ENCODE data around the gene DGKQ.

DGKQ gene

DNA sequence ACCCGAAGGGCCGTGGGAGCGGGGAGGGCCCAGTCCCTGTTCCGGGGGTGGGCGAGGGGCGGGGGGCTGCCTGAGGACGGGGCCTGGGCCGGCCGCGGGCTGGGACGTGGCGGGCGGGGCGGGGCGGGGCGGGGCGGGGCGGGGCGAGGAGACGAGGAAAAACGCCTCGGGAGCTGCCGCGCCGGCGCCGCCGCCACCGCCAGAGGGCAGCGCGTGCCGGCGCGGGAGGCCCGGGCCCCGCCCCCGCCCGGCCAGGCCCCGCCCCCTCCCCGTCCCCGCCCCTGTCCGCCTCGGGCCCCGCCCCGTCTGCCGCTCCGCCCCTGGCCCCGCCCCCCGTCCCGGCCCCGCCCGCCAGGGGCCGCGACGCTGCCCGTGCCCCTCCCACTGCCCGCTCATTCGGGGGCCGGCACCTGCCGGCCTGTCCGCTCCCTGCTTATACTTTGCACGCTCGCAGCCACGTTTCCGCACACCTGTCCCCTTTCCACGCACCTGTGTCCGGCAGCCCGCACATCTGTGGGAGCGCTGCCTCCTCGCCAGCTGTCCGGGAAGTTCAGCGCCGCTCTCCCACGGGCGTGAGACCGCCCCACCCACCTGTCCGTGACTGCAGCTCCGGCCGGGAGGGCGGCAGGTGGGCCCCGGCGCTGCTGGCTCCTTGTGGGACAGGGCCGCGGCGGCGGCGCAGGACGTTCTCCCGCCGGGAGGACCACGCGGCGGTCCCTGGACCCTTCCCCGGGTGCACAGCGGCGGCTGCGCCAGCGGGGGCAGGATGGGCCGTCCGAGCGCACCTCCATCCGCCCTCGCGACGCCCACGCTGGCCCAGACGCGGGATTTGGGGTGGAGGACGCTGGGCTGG, 36.4 kb upstream of the DGKQ start:
- Histone ChIP-seq H4K20me1 (ENCODE audit: insufficient read depth, low read length) (no peaks in the 10 kb centered on the region), H2AFZ (ENCODE audit: low read depth, low read length) (peak overlapping the region; percentile 58; the same call in 1 of the 2 replicates), H3K27me3 (ENCODE audit: low read depth, low read length) (peaks cover 22% of the 10 kb centered on the region), H3K4me1 (ENCODE audit: low read length) (0 out of 2 replicates have a peak, but pooled peaks cover 4% of the 10 kb centered on the region), H3K9me3 (ENCODE audit: insufficient read depth, low read length) (no peaks in the 10 kb centered on the region), H3K4me3 (ENCODE audit: low read length) (peak overlapping the region; percentile 72), H3K36me3 (replicated peaks; ENCODE audit: low read depth, low read length) (no peaks in the 10 kb centered on the region), H3K4me2 (ENCODE audit: low read length) (peak overlapping the region; percentile 87), H3K27ac (ENCODE audit: low read length) (no peak overlapping the region), H3K9ac (ENCODE audit: low read length) (peak overlapping the region; percentile 42; the same call in 1 of the 2 replicates), H3K79me2 (ENCODE audit: low read length) (no peaks in the 10 kb centered on the region)
- TF ChIP-seq EZH2phosphoT487 (IDR thresholded peaks at IDR 0.05; ENCODE audit: low read depth): no peak
- TF ChIP-seq, protein P1, sequence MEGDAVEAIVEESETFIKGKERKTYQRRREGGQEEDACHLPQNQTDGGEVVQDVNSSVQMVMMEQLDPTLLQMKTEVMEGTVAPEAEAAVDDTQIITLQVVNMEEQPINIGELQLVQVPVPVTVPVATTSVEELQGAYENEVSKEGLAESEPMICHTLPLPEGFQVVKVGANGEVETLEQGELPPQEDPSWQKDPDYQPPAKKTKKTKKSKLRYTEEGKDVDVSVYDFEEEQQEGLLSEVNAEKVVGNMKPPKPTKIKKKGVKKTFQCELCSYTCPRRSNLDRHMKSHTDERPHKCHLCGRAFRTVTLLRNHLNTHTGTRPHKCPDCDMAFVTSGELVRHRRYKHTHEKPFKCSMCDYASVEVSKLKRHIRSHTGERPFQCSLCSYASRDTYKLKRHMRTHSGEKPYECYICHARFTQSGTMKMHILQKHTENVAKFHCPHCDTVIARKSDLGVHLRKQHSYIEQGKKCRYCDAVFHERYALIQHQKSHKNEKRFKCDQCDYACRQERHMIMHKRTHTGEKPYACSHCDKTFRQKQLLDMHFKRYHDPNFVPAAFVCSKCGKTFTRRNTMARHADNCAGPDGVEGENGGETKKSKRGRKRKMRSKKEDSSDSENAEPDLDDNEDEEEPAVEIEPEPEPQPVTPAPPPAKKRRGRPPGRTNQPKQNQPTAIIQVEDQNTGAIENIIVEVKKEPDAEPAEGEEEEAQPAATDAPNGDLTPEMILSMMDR (IDR thresholded peaks at IDR 0.05; ENCODE audit: low read depth, low read length): no peak

DNA sequence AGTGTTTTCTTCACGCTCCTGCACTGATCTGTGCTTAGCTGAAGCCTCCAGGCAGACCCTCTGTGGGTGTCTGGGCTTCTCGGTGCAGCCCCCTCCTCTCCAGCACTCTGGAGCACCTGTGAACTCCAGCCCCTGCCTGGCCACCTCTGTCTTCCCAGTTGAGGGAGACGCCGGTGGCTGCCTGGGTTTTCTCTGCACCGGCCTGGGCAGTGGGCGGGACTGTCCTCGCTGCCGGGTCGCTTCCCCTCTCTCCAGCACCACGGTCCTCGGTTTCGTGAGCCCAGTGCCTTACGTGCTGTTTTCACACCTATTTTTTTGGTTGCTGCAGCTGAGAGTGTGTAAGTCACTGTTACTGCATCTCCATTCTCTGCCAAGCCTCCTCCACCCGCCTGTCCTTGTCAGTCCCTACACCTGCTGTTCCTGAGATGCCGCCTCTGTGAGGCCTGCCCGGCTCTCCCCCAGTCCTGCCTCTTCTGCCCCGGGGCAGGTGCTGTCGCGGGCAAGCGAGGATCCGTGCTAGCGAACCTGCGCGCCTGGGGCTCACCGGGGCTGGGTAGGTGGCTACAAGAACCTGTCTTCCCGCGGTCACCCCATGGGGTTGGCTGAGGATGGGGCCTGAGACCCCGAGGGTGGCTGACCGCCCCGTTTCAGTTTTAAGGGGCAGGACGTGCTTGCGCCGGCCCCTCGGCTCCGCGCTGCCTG, 35.6 kb upstream of the DGKQ start:
- H3K9ac ChIP-seq (ENCODE audit: low read length): peak overlapping the region; percentile 42; the same call in 1 of the 2 replicates
- H3K4me1 ChIP-seq (ENCODE audit: low read length): 0 out of 2 replicates have a peak, but pooled peaks cover 4% of the 10 kb centered on the region
- no peaks in the 10 kb centered on the region for H4K20me1 ChIP-seq (ENCODE audit: insufficient read depth, low read length)
- H3K9me3 ChIP-seq (ENCODE audit: insufficient read depth, low read length): no peaks in the 10 kb centered on the region
- TF ChIP-seq, protein P1 (IDR thresholded peaks at IDR 0.05; ENCODE audit: low read depth, low read length): no peak
- TF ChIP-seq EZH2phosphoT487 (IDR thresholded peaks at IDR 0.05; ENCODE audit: low read depth): no peak
- H3K79me2 ChIP-seq (ENCODE audit: low read length): no peaks in the 10 kb centered on the region
- H2AFZ ChIP-seq (ENCODE audit: low read depth, low read length): peak overlapping the region; percentile 58; the same call in 1 of the 2 replicates
- H3K4me2 ChIP-seq (ENCODE audit: low read length): peak overlapping the region; percentile 87
- peaks cover 22% of the 10 kb centered on the region for H3K27me3 ChIP-seq (ENCODE audit: low read depth, low read length)
- H3K4me3 ChIP-seq (ENCODE audit: low read length): peak overlapping the region; percentile 72
- no peak overlapping the region for H3K27ac ChIP-seq (ENCODE audit: low read length)
- H3K36me3 ChIP-seq (replicated peaks; ENCODE audit: low read depth, low read length): no peaks in the 10 kb centered on the region

DNA sequence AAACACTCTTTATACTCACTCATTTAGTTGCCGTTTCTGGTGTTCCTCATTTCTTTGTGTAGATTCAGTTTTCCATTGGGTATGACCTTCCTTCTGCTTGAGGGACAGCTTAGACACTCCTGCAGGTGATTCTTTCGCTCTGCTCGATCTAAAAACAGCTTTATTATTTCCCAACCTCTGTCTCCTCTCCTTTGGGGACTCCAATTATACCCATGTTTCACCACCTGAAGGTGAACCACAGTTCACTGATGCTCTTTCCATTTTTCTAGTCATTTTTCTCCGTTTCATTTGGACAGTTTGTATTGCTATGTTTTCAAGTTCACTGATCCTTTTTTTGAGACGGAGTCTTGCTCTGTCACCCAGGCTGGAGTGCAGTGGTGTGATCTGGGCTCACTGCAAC, 33.5 kb upstream of the DGKQ start:
- Histone ChIP-seq H3K9ac (ENCODE audit: low read length) (no peak overlapping the region), H2AFZ (ENCODE audit: low read depth, low read length) (no peak overlapping the region), H3K4me3 (ENCODE audit: low read length) (no peak overlapping the region), H3K79me2 (ENCODE audit: low read length) (no peaks in the 10 kb centered on the region), H3K27ac (ENCODE audit: low read length) (no peak overlapping the region), H3K4me2 (ENCODE audit: low read length) (no peak overlapping the region), H3K27me3 (ENCODE audit: low read depth, low read length) (peaks cover 22% of the 10 kb centered on the region), H3K4me1 (ENCODE audit: low read length) (0 out of 2 replicates have a peak, but pooled peaks cover 4% of the 10 kb centered on the region), H3K36me3 (replicated peaks; ENCODE audit: low read depth, low read length) (no peaks in the 10 kb centered on the region), H4K20me1 (ENCODE audit: insufficient read depth, low read length) (no peaks in the 10 kb centered on the region), H3K9me3 (ENCODE audit: insufficient read depth, low read length) (no peaks in the 10 kb centered on the region)
- TF ChIP-seq, protein P1 (IDR thresholded peaks at IDR 0.05; ENCODE audit: low read depth, low read length): no peak
- no peak for TF ChIP-seq EZH2phosphoT487 (IDR thresholded peaks at IDR 0.05; ENCODE audit: low read depth)
